K562 (cell line): ENCODE results near the gene CDKN2C. TPM values are rescaled to one million over a fixed set of nuclear protein-coding genes. Genes with fewer than 3 reads are reported as not detected.

ENCODE experiments used
- ATAC-seq: fragments of 200-7000 bp; cut with Tn5 transposase; 3 replicates; pipeline ENCODE4 v1.9.1; 2020; ENCODE audit warnings: moderate library complexity
- BruUV-seq: library from RNA; stranded (reverse); fragments of 400-500 nt; replicated peaks from 2 replicates; lab custom pipeline; 2021; lab: Mats Ljungman, UMichigan
- CTCF ChIA-PET: fragments of 300-600 bp; formaldehyde crosslinking; extraction: SDS; loops from one replicate; lab custom pipeline; 2021; ENCODE audit warnings: low intra/inter-chr PET ratio; lab: Yijun Ruan, JAX
- POLR2A ChIA-PET: fragments of 300-600, 350-650 bp; sonication (Branson Sonifier 250); formaldehyde crosslinking; extraction: SDS; loops from one replicate; lab custom pipeline; 2021; ENCODE audit warnings: antibody characterized with exemption, inconsistent platforms; lab: Yijun Ruan, JAX
- DNase-seq, 4 experiments: peaks; one replicate each; pipeline versions ENCODE4 v3.0.0 to v3.0.0-alpha.2; 2011 to 2018; ENCODE audit warnings: low spot score in 3 of 4, mixed read lengths in 3 of 4; ENCODE audit errors: extremely low read depth in 1 of 4
- FAIRE-seq: peaks from 2 replicates; lab custom pipeline; 2011; peaks lifted over from hg19 to GRCh38; lab: Jason Lieb, UNC
- H2AFZ ChIP-seq: 2 replicates; pipeline ENCODE4 v1.6.0; 2011; ENCODE audit warnings: low read depth, low read length, control low read depth, inconsistent platforms
- H3K27ac ChIP-seq: fragments of 200-600 bp; 3 replicates; pipeline ENCODE4 v1.8.0; 2011; ENCODE audit warnings: low read depth, mild to moderate bottlenecking, control low read depth, inconsistent platforms, low read length, moderate library complexity, mixed read lengths; ENCODE audit errors: extremely low read depth
- H3K27me3 ChIP-seq, 2 experiments: fragments of 300-600 bp in 1 of 2; 2 replicates in 1 of 2; 3 replicates in 1 of 2; pipeline versions ENCODE4 v1.6.0 to v1.8.0; 2011; ENCODE audit warnings: inconsistent platforms in 2 of 2, low read length in 2 of 2, mild to moderate bottlenecking in 1 of 2, mixed read lengths in 1 of 2, moderate library complexity in 1 of 2; ENCODE audit not compliant: control insufficient read depth in 2 of 2, insufficient read depth in 2 of 2
- H3K36me3 ChIP-seq: fragments of 300-600 bp; 3 replicates; pipeline ENCODE4 v1.8.0; 2011; ENCODE audit warnings: mild to moderate bottlenecking, low read length, inconsistent platforms; ENCODE audit not compliant: control insufficient read depth, insufficient read depth
- H3K4me1 ChIP-seq, 2 experiments: fragments of 200-600 bp in 1 of 2; replicated peaks in 1 of 2; 2 replicates in 1 of 2; 3 replicates in 1 of 2; pipeline versions ENCODE4 v1.5.1 to v1.8.0; 2011; ENCODE audit warnings: inconsistent platforms in 2 of 2, low read length in 2 of 2, mild to moderate bottlenecking in 1 of 2, mixed read lengths in 1 of 2, moderate library complexity in 1 of 2; ENCODE audit not compliant: control insufficient read depth in 2 of 2, insufficient read depth in 2 of 2
- H3K4me2 ChIP-seq: 2 replicates; pipeline ENCODE4 v1.6.1; 2011; ENCODE audit warnings: low read length, control low read depth, inconsistent platforms, mixed read lengths; ENCODE audit not compliant: insufficient read depth
- H3K4me3 ChIP-seq: fragments of 200-600 bp; sonication (generic), shearing (Covaris generic); 2 replicates; pipeline ENCODE4 v1.5.1; 2016; ENCODE audit warnings: control low read depth, inconsistent platforms
- H3K79me2 ChIP-seq: fragments of 200-600 bp; 3 replicates; pipeline ENCODE4 v1.8.0; 2011; ENCODE audit warnings: low read length, inconsistent platforms; ENCODE audit not compliant: control insufficient read depth, insufficient read depth
- H3K9ac ChIP-seq, 2 experiments: 2 replicates each; pipeline versions ENCODE4 v1.6.0 to v1.6.1; 2011; ENCODE audit warnings: low read depth in 2 of 2, low read length in 2 of 2, control low read depth in 1 of 2, inconsistent platforms in 1 of 2, mild to moderate bottlenecking in 1 of 2, mixed read lengths in 1 of 2; ENCODE audit not compliant: insufficient read depth in 1 of 2
- H3K9me1 ChIP-seq: one replicate; pipeline ENCODE4 v1.6.0; 2011; ENCODE audit warnings: inconsistent platforms, mild to moderate bottlenecking, low read length, moderate library complexity; ENCODE audit not compliant: control insufficient read depth, insufficient read depth
- H3K9me3 ChIP-seq: replicated peaks from 2 replicates; pipeline ENCODE4 v1.5.1; 2011; ENCODE audit warnings: low read depth, low read length, inconsistent platforms; ENCODE audit not compliant: control insufficient read depth, insufficient read depth
- H4K20me1 ChIP-seq: replicated peaks from 2 replicates; pipeline ENCODE4 v1.6.1; 2011; ENCODE audit warnings: low read length, inconsistent platforms, mixed read lengths; ENCODE audit not compliant: control insufficient read depth, insufficient read depth
- BMI1 ChIP-seq: fragments of 150-350 bp; IDR thresholded peaks from 2 replicates; pipeline ENCODE4 v1.6.1; 2014; ENCODE audit warnings: low read length
- CBX5 ChIP-seq: IDR thresholded peaks from 2 replicates; pipeline ENCODE4 v1.6.1; 2014; ENCODE audit warnings: low read depth, borderline replicate concordance
- CHD2 ChIP-seq: IDR thresholded peaks from 2 replicates; pipeline ENCODE4 v1.6.1; 2011; ENCODE audit warnings: low read depth, low read length
- EZH2 ChIP-seq: IDR thresholded peaks from 2 replicates; pipeline ENCODE4 v1.6.1; 2012; ENCODE audit warnings: low read depth, mild to moderate bottlenecking, inconsistent platforms, low read length, borderline replicate concordance
- GATAD2B ChIP-seq: fragments of 450-650 bp; IDR thresholded peaks from 2 replicates; pipeline ENCODE4 v1.6.1; 2017; ENCODE audit warnings: mild to moderate bottlenecking, borderline replicate concordance
- HOXB6 ChIP-seq: fragments of 250-450 bp; sonication (Bioruptor Pico); IDR thresholded peaks from 2 replicates; pipeline ENCODE4 v1.5.1; 2022; ENCODE audit warnings: mild to moderate bottlenecking, borderline replicate concordance
- MAZ ChIP-seq, 2 experiments: fragments of 450-650 bp in 1 of 2; sonication (generic) in 1 of 2; formaldehyde crosslinking; IDR thresholded peaks in 1 of 2; conservative IDR thresholded peaks in 1 of 2; 2 replicates each; pipeline versions ENCODE4 v1.4.0 to v1.5.0; 2020; ENCODE audit warnings: mild to moderate bottlenecking in 1 of 2, missing genetic modification reagents in 1 of 2
- NRF1 ChIP-seq, 2 experiments: fragments of 450-650 bp; IDR thresholded peaks in 1 of 2; conservative IDR thresholded peaks in 1 of 2; 2 replicates each; pipeline ENCODE4 v1.6.1; 2014; ENCODE audit warnings: mild to moderate bottlenecking in 2 of 2
- RFX1 ChIP-seq: fragments of 450-650 bp; IDR thresholded peaks from 2 replicates; pipeline ENCODE4 v1.6.1; 2016; ENCODE audit warnings: mild to moderate bottlenecking, moderate library complexity
- SMAD1 ChIP-seq: fragments of 150-350 bp; IDR thresholded peaks from 2 replicates; pipeline ENCODE4 v1.6.1; 2014; ENCODE audit warnings: low read length, low read depth; ENCODE audit not compliant: partially characterized antibody
- STAT5B ChIP-seq: fragments of 250-450 bp; sonication (Bioruptor Pico); IDR thresholded peaks from 2 replicates; pipeline ENCODE4 v1.8.0; 2021; ENCODE audit warnings: mild to moderate bottlenecking, inconsistent platforms
- TAF1 ChIP-seq: IDR thresholded peaks from 2 replicates; pipeline ENCODE4 v1.6.1; 2011; ENCODE audit warnings: mild to moderate bottlenecking, low read length, moderate library complexity; ENCODE audit not compliant: insufficient read depth, control insufficient read depth, severe bottlenecking; ENCODE audit errors: extremely low read depth
- THRAP3 ChIP-seq: fragments of 450-650 bp; IDR thresholded peaks from 2 replicates; pipeline ENCODE4 v1.6.1; 2016; ENCODE audit warnings: mild to moderate bottlenecking, inconsistent platforms, borderline replicate concordance
- U2AF1 ChIP-seq: fragments of 200-400 bp; formaldehyde crosslinking; optimal IDR thresholded peaks from 2 replicates; pipeline ENCODE3; 2017; ENCODE audit warnings: mild to moderate bottlenecking, low read depth, low read length, moderate library complexity
- ZNF24 ChIP-seq: fragments of 450-650 bp; IDR thresholded peaks from 2 replicates; pipeline ENCODE4 v1.6.1; 2016
- ZNF436 ChIP-seq: fragments of 250-450, 450-650 bp; sonication (Bioruptor Pico); formaldehyde crosslinking; IDR thresholded peaks from 2 replicates; pipeline ENCODE4 v1.7.0; 2020; ENCODE audit warnings: mild to moderate bottlenecking
- WGBS: fragments of 100-300 bp; shearing (Covaris generic); methylation state at CpG from one replicate; pipeline ENCODE4 v1.1.6; 2016; ENCODE audit warnings: low coverage, mixed read lengths; ENCODE audit not compliant: insufficient coverage; ENCODE audit errors: missing lambda C conversion rate; 5-methylcytosine and 5-hydroxymethylcytosine counted together
- in situ Hi-C: fragments of 300-500 bp; cut with MboI; formaldehyde crosslinking; loops from 4 replicates; pipeline ENCODE4 v1.15.0; 2018; ENCODE audit warnings: inconsistent platforms, mixed read lengths
- intact Hi-C: fragments of 100-400 bp; cut with micrococcal nuclease; formaldehyde crosslinking; loops from 2 replicates; pipeline ENCODE4 v1.14.2; 2022
- polyA plus RNA-seq, 8 experiments: library from polyadenylated mRNA; depleted of rRNA in 4 of 8; stranded (reverse) in 5 of 8; unstranded in 3 of 8; fragments of >200 nt; fragmentation: Nextera tagmentation in 2 of 8; fragmentation: Illumina TruSeq in 1 of 8; extraction: Ambion mirVana in 2 of 8; extraction: Trizol in 1 of 8; gene quantifications; 2 replicates each; pipeline versions ENCODE4 v1.2.1 to v1.2.3, GENCODE V29; 2011 to 2014; ENCODE audit warnings: inconsistent platforms in 1 of 8, missing spikeins in 1 of 8
- total RNA-seq, 7 experiments: library from RNA; depleted of rRNA in 6 of 7; stranded (reverse); fragments of >200 nt in 6 of 7; fragmentation: Illumina TruSeq in 2 of 7; extraction: Trizol in 2 of 7; gene quantifications; 2 replicates each; pipeline versions ENCODE4 v1.2.1 to v1.2.3, GENCODE V29; 2011 to 2021; ENCODE audit warnings: low replicate concordance in 1 of 7
- TF ChIP-seq, protein P1 (sequence below): sonication (generic); formaldehyde crosslinking; IDR thresholded peaks from 2 replicates; pipeline ENCODE4 v1.8.0; 2022; ENCODE audit warnings: mild to moderate bottlenecking, missing genetic modification reagents

CDKN2C gene
- total and polyA plus RNA-seq, 9 of the 15 experiments (the other 6 are each of a cell fraction or from before 2014, with no cell fraction given), result 11.9 to 74.3 (median 45.9) TPM

DNA sequence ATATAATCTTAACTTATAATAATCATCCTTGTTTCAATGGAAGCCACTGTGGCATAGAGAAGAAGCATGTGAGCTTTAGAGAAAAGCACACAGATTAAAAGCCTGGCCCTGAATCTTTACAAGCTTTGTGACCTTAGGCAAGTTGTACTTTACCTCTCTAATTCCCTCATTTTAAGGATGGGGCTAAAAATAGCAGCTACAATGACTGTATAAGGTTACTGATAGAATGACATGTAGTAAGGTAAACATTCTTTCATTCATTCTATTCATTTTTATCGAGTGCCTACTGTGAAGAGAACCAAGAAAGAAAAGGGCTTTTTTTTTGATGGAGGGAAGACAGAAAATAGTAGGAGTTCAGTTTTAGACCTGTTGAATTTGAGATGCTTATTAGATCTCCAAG lies 25.6 kb downstream of the CDKN2C start:
- no peak overlapping the region for H3K4me2 ChIP-seq
- no peak overlapping the region for H3K9ac ChIP-seq
- no peak overlapping the region for H3K27ac ChIP-seq
- no TSS peak for BruUV-seq
- H3K9me1 ChIP-seq, result no peaks in the 10 kb centered on the region
- 44% methylated on average over 1 of the region's 1 CpG for WGBS
- no peak for ATAC-seq
- H3K36me3 ChIP-seq, result no peaks in the 10 kb centered on the region
- no peaks in the 10 kb centered on the region for H3K79me2 ChIP-seq
- DNase-seq, result no peak
- ChIA-PET POLR2A (interaction anchor here (1.0 to 1.2 kb wide), 2 partner anchors 13 to 18 kb away, joined by 3 to 4 read pairs; no protein-coding TSS in a partner anchor), CTCF (no interaction called here)
- no peak for FAIRE-seq
- intact Hi-C loops (no loop called here), in situ Hi-C loops (no loop called here)
- TF ChIP-seq, protein P1, sequence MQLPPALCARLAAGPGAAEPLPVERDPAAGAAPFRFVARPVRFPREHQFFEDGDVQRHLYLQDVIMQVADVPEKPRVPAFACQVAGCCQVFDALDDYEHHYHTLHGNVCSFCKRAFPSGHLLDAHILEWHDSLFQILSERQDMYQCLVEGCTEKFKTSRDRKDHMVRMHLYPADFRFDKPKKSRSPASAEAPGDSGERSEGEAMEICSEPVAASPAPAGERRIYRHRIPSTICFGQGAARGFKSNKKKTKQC, result no peak
- TF ChIP-seq MAZ (CRISPR knock-in tag; conservative IDR thresholded peaks at IDR 0.05 in 1 of 2, IDR thresholded peaks at IDR 0.05 in 1 of 2) (no peak), ZNF436 (CRISPR knock-in tag) (no peak), RFX1 (no peak), SMAD1 (no peak), EZH2 (no peak), CBX5 (no peak), STAT5B (CRISPR knock-in tag) (no peak), U2AF1 (no peak), ZNF24 (no peak), THRAP3 (no peak), HOXB6 (CRISPR knock-in tag) (no peak), BMI1 (no peak), GATAD2B (no peak), NRF1 (conservative IDR thresholded peaks at IDR 0.05 in 1 of 2, IDR thresholded peaks at IDR 0.05 in 1 of 2) (no peak), CHD2 (no peak), TAF1 (no peak)
- no peaks in the 10 kb centered on the region for H3K4me1 ChIP-seq
- no peaks in the 10 kb centered on the region; the same call in 1 of the 2 replicates for H3K9me3 ChIP-seq
- no peak overlapping the region for H3K4me3 ChIP-seq
- H4K20me1 ChIP-seq, result no peaks in the 10 kb centered on the region
- H3K27me3 ChIP-seq, result no peaks in the 10 kb centered on the region
- H2AFZ ChIP-seq, result no peak overlapping the region
